MM.1S (cell line): ENCODE measurements around the gene KCNMA1.

Experiments used
- DNase-seq: peaks from one replicate; pipeline ENCODE4 v3.0.0-alpha.2; 2015
- H2AFZ ChIP-seq: fragments of 300-600 bp; sonication (generic); 2 replicates; pipeline ENCODE4 v1.6.0; 2016; ENCODE audit warnings: antibody characterized with exemption, low read length
- H3F3A ChIP-seq: fragments of 300-600 bp; sonication (generic); 2 replicates; pipeline ENCODE4 v1.6.1; 2016; ENCODE audit warnings: mild to moderate bottlenecking, antibody characterized with exemption, low read length, moderate library complexity, mixed read lengths; ENCODE audit not compliant: insufficient read depth
- H3K27ac ChIP-seq: fragments of 300-600 bp; sonication (generic); 2 replicates; pipeline ENCODE4 v1.5.1; 2016; ENCODE audit warnings: mild to moderate bottlenecking, low read length
- H3K27me3 ChIP-seq: fragments of 300-600 bp; sonication (generic); replicated peaks from 2 replicates; pipeline ENCODE4 v1.6.0; 2016; ENCODE audit warnings: low read length; ENCODE audit not compliant: insufficient read depth
- H3K36me3 ChIP-seq: fragments of 300-600 bp; sonication (generic); replicated peaks from 2 replicates; pipeline ENCODE4 v1.6.1; 2016; ENCODE audit warnings: mild to moderate bottlenecking, low read length, mixed read lengths; ENCODE audit not compliant: insufficient read depth
- H3K4me1 ChIP-seq: fragments of 300-600 bp; sonication (generic); 2 replicates; pipeline ENCODE4 v1.6.1; 2016; ENCODE audit warnings: low read length, mixed read lengths
- H3K4me2 ChIP-seq: fragments of 300-600 bp; sonication (generic); 2 replicates; pipeline ENCODE4 v1.6.0; 2016; ENCODE audit warnings: low read depth, low read length
- H3K4me3 ChIP-seq: fragments of 300-600 bp; sonication (generic); 2 replicates; pipeline ENCODE4 v1.5.1; 2016; ENCODE audit warnings: low read length, mixed read lengths
- H3K79me2 ChIP-seq: fragments of 300-600 bp; sonication (generic); 2 replicates; pipeline ENCODE4 v1.6.1; 2016; ENCODE audit warnings: mixed run types, low read length, mixed read lengths
- H3K9ac ChIP-seq: fragments of 300-600 bp; sonication (generic); 2 replicates; pipeline ENCODE4 v1.6.1; 2016; ENCODE audit warnings: low read length, mixed read lengths
- H3K9me2 ChIP-seq: fragments of 300-600 bp; sonication (generic); replicated peaks from 2 replicates; pipeline ENCODE4 v1.6.1; 2016; ENCODE audit warnings: mild to moderate bottlenecking, low read length, mixed read lengths; ENCODE audit not compliant: insufficient read depth
- H3K9me3 ChIP-seq: fragments of 300-600 bp; sonication (generic); replicated peaks from 2 replicates; pipeline ENCODE4 v1.6.1; 2016; ENCODE audit warnings: mild to moderate bottlenecking, low read length, mixed read lengths; ENCODE audit not compliant: insufficient read depth
- H4K20me1 ChIP-seq: fragments of 300-600 bp; sonication (generic); 2 replicates; pipeline ENCODE4 v1.6.1; 2016; ENCODE audit warnings: mild to moderate bottlenecking, low read length, moderate library complexity, mixed read lengths; ENCODE audit not compliant: insufficient read depth
- CTCF ChIP-seq: fragments of 300-600 bp; sonication (generic); IDR thresholded peaks from 2 replicates; pipeline ENCODE4 v1.5.1; 2016; ENCODE audit warnings: antibody characterized with exemption, low read length, mixed read lengths
- EZH2 ChIP-seq: fragments of 300-600 bp; sonication (generic); optimal IDR thresholded peaks from 2 replicates; pipeline ENCODE3; 2017; ENCODE audit warnings: low read depth, mild to moderate bottlenecking, antibody characterized with exemption, low read length, mixed read lengths
- EZH2phosphoT487 ChIP-seq: fragments of 300-600 bp; sonication (generic); IDR thresholded peaks from 2 replicates; pipeline ENCODE4 v1.6.1; 2018; ENCODE audit warnings: antibody characterized with exemption, low read length

The KCNMA1 gene

GRCh38 chr10:77068969-77069368 is 568.6 kb downstream of the KCNMA1 start:
- no peaks in the 10 kb centered on the region for H3K79me2 ChIP-seq
- H3K27ac ChIP-seq, result no peak overlapping the region
- no peaks in the 10 kb centered on the region for H3F3A ChIP-seq
- no peak for DNase-seq
- H3K4me1 ChIP-seq, result no peaks in the 10 kb centered on the region
- H3K4me3 ChIP-seq, result no peak overlapping the region
- H3K36me3 ChIP-seq, result no peaks in the 10 kb centered on the region
- H4K20me1 ChIP-seq, result no peaks in the 10 kb centered on the region
- H3K9me3 ChIP-seq, result no peaks in the 10 kb centered on the region
- H2AFZ ChIP-seq, result no peak overlapping the region
- no peak for TF ChIP-seq EZH2
- TF ChIP-seq EZH2phosphoT487, result no peak
- no peak for TF ChIP-seq CTCF
- no peaks in the 10 kb centered on the region for H3K9me2 ChIP-seq
- H3K9ac ChIP-seq, result no peak overlapping the region
- H3K27me3 ChIP-seq, result no peaks in the 10 kb centered on the region
- no peak overlapping the region for H3K4me2 ChIP-seq

GRCh38 chr10:77068272-77068671 is 569.3 kb downstream of the KCNMA1 start:
- no peak for DNase-seq
- Histone ChIP-seq H3F3A (no peaks in the 10 kb centered on the region), H3K36me3 (no peaks in the 10 kb centered on the region), H3K79me2 (no peaks in the 10 kb centered on the region), H2AFZ (no peak overlapping the region), H3K9me3 (no peaks in the 10 kb centered on the region), H3K9ac (no peak overlapping the region), H3K9me2 (no peaks in the 10 kb centered on the region), H4K20me1 (no peaks in the 10 kb centered on the region), H3K27ac (no peak overlapping the region), H3K4me1 (no peaks in the 10 kb centered on the region), H3K4me3 (no peak overlapping the region), H3K27me3 (no peaks in the 10 kb centered on the region), H3K4me2 (no peak overlapping the region)
- TF ChIP-seq EZH2phosphoT487 (no peak), EZH2 (no peak), CTCF (no peak)

- Histone ChIP-seq H3K4me2 (no peak overlapping the region), H3K79me2 (no peaks in the 10 kb centered on the region), H2AFZ (no peak overlapping the region), H3K9ac (no peak overlapping the region), H3K27ac (no peak overlapping the region), H3K4me1 (no peaks in the 10 kb centered on the region), H3K9me2 (no peaks in the 10 kb centered on the region), H3K4me3 (no peak overlapping the region), H3K36me3 (no peaks in the 10 kb centered on the region), H3F3A (no peaks in the 10 kb centered on the region), H4K20me1 (no peaks in the 10 kb centered on the region), H3K27me3 (no peaks in the 10 kb centered on the region), H3K9me3 (no peaks in the 10 kb centered on the region)
- no peak for TF ChIP-seq EZH2phosphoT487
- no peak for TF ChIP-seq EZH2
- no peak for TF ChIP-seq CTCF
- no peak for DNase-seq
These were observed 575.2 kb downstream of the KCNMA1 start for GRCh38 chr10:77062381-77062780.
